K562 (cell line): ENCODE measurements around the gene EDARADD. TPM values are rescaled to one million over a fixed set of nuclear protein-coding genes. Genes with fewer than 3 reads are reported as not detected.
"Not testable (repeated sequence)": the region's sequence is repeated elsewhere in the genome, so short reads cannot be mapped to it uniquely, and the experiment has no call there.

Source experiments
- DDX20 ChIP-seq: fragments of 450-650 bp; IDR thresholded peaks from 2 replicates; pipeline ENCODE4 v1.6.1; 2016; ENCODE audit warnings: missing genetic modification characterization, low read depth, mild to moderate bottlenecking, missing compliant biosample characterization, moderate library complexity
- GTF2A2 ChIP-seq: IDR thresholded peaks from 2 replicates; pipeline ENCODE4 v1.6.1; 2016; ENCODE audit warnings: mild to moderate bottlenecking, missing genetic modification characterization, missing compliant biosample characterization
- KLF6 ChIP-seq: fragments of 250-450 bp; sonication (Bioruptor Pico); IDR thresholded peaks from 2 replicates; pipeline ENCODE4 v1.4.0; 2020; ENCODE audit warnings: mild to moderate bottlenecking, moderate library complexity, borderline replicate concordance
- NR4A1 ChIP-seq, 2 experiments: fragments of 250-450 bp in 1 of 2; fragments of 450-650 bp in 1 of 2; sonication (Bioruptor Pico) in 1 of 2; IDR thresholded peaks; 2 replicates each; pipeline versions ENCODE4 v1.4.0 to v1.6.1; 2016 to 2020; ENCODE audit warnings: mild to moderate bottlenecking in 2 of 2, missing compliant biosample characterization in 1 of 2, missing genetic modification characterization in 1 of 2, moderate library complexity in 1 of 2
- PTRF ChIP-seq: fragments of 450-650 bp; IDR thresholded peaks from 2 replicates; pipeline ENCODE4 v1.6.1; 2016; ENCODE audit warnings: mild to moderate bottlenecking, missing genetic modification characterization, missing compliant biosample characterization
- PTTG1 ChIP-seq: fragments of 450-650 bp; IDR thresholded peaks from 2 replicates; pipeline ENCODE4 v1.6.1; 2016; ENCODE audit warnings: low read depth, mild to moderate bottlenecking, missing genetic modification characterization, missing compliant biosample characterization
- SMAD4 ChIP-seq: fragments of 250-450 bp; sonication (Bioruptor Pico); conservative IDR thresholded peaks from 2 replicates; pipeline ENCODE4 v1.8.0; 2021; ENCODE audit warnings: inconsistent platforms, mild to moderate bottlenecking, moderate library complexity
- ZNF41 ChIP-seq: fragments of 250-450 bp; sonication (Bioruptor Pico); conservative IDR thresholded peaks from 2 replicates; pipeline ENCODE4 v1.4.0; 2020; ENCODE audit warnings: mild to moderate bottlenecking
- ZNF79 ChIP-seq: fragments of 250-450 bp; sonication (Bioruptor Pico); IDR thresholded peaks from 2 replicates; pipeline ENCODE4 v1.4.0; 2020; ENCODE audit warnings: low read depth, mild to moderate bottlenecking, moderate library complexity
- polyA plus RNA-seq, 8 experiments: library from polyadenylated mRNA; depleted of rRNA in 4 of 8; stranded (reverse) in 5 of 8; unstranded in 3 of 8; fragments of >200 nt; fragmentation: Nextera tagmentation in 2 of 8; fragmentation: Illumina TruSeq in 1 of 8; extraction: Ambion mirVana in 2 of 8; extraction: Trizol in 1 of 8; gene quantifications; 2 replicates each; pipeline versions ENCODE4 v1.2.1 to v1.2.3, GENCODE V29; 2011 to 2014; ENCODE audit warnings: inconsistent platforms in 1 of 8, missing spikeins in 1 of 8
- total RNA-seq, 7 experiments: library from RNA; depleted of rRNA in 6 of 7; stranded (reverse); fragments of >200 nt in 6 of 7; fragmentation: Illumina TruSeq in 2 of 7; extraction: Trizol in 2 of 7; gene quantifications; 2 replicates each; pipeline versions ENCODE4 v1.2.1 to v1.2.3, GENCODE V29; 2011 to 2021; ENCODE audit warnings: low replicate concordance in 1 of 7
- TF ChIP-seq, protein P1 (sequence below): fragments of 450-650 bp; IDR thresholded peaks from 2 replicates; pipeline ENCODE4 v1.6.1; 2017; ENCODE audit warnings: antibody characterized with exemption, mild to moderate bottlenecking
- TF ChIP-seq, protein P2 (sequence below), 3 experiments: fragments of 200-800 bp in 1 of 3; sonication (Bioruptor generic) in 1 of 3; sonication (generic) in 1 of 3; formaldehyde crosslinking in 1 of 3; IDR thresholded peaks; 2 replicates each; pipeline versions ENCODE4 v1.6.1 to v1.8.0; 2016 to 2022; ENCODE audit warnings: mild to moderate bottlenecking in 2 of 3, missing compliant biosample characterization in 2 of 3, missing genetic modification characterization in 2 of 3, missing genetic modification reagents in 1 of 3

Gene EDARADD
- total and polyA plus RNA-seq, 9 of the 15 experiments (the other 6 are each of a cell fraction or from before 2014, with no cell fraction given) = 0.46 to 32.4 (median 20.6) TPM

DNA sequence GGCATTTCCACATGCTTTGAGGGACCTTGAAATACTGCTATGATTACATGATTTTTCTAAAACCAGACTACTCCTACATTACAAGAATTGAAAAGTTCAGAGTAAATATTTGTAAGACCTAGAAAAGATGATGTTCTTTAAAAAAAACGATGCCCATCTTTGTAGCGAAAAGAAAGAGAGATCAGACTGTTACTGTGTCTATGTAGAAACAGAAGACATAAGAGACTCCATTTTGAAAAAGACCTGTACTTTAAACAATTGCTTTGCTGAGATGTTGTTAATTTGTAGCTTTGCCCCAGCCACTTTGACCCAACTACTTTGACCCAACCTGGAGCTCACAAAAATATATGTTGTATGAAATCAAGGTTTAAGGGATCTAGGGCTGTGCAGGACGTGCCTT, 110.3 kb downstream of the EDARADD start (continued):
- TF ChIP-seq ZNF79 (CRISPR knock-in tag) = 0 out of 2 replicates have a peak, but pooled peaks have one; percentile 39
- TF ChIP-seq ZNF41 = 0 out of 2 replicates have a peak, but pooled peaks have one; percentile 31
- peak; percentile 64; the same call in 1 of the 2 replicates for TF ChIP-seq GTF2A2 (tag)
- peak; percentile 75; the same call in 1 of the 2 replicates for TF ChIP-seq DDX20 (tag)
- peak; percentile 48; the same call in 1 of the 2 replicates for TF ChIP-seq PTRF (tag)
- TF ChIP-seq PTTG1 (tag) = peak; percentile 71
- TF ChIP-seq SMAD4 (CRISPR knock-in tag) = peak; percentile 67; the same call in 1 of the 2 replicates
- TF ChIP-seq, protein P1, sequence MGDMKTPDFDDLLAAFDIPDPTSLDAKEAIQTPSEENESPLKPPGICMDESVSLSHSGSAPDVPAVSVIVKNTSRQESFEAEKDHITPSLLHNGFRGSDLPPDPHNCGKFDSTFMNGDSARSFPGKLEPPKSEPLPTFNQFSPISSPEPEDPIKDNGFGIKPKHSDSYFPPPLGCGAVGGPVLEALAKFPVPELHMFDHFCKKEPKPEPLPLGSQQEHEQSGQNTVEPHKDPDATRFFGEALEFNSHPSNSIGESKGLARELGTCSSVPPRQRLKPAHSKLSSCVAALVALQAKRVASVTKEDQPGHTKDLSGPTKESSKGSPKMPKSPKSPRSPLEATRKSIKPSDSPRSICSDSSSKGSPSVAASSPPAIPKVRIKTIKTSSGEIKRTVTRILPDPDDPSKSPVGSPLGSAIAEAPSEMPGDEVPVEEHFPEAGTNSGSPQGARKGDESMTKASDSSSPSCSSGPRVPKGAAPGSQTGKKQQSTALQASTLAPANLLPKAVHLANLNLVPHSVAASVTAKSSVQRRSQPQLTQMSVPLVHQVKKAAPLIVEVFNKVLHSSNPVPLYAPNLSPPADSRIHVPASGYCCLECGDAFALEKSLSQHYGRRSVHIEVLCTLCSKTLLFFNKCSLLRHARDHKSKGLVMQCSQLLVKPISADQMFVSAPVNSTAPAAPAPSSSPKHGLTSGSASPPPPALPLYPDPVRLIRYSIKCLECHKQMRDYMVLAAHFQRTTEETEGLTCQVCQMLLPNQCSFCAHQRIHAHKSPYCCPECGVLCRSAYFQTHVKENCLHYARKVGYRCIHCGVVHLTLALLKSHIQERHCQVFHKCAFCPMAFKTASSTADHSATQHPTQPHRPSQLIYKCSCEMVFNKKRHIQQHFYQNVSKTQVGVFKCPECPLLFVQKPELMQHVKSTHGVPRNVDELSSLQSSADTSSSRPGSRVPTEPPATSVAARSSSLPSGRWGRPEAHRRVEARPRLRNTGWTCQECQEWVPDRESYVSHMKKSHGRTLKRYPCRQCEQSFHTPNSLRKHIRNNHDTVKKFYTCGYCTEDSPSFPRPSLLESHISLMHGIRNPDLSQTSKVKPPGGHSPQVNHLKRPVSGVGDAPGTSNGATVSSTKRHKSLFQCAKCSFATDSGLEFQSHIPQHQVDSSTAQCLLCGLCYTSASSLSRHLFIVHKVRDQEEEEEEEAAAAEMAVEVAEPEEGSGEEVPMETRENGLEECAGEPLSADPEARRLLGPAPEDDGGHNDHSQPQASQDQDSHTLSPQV = peak; percentile 82
- TF ChIP-seq, protein P2, sequence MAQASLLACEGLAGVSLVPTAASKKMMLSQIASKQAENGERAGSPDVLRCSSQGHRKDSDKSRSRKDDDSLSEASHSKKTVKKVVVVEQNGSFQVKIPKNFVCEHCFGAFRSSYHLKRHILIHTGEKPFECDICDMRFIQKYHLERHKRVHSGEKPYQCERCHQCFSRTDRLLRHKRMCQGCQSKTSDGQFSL (CRISPR knock-in tag; IDR thresholded peaks at IDR 0.05) = not testable (repeated sequence)
- TF ChIP-seq, protein P2 (tag; IDR thresholded peaks at IDR 0.05) = peak in 1 of 2 experiments; percentile 85; a peak in 2 of 4 replicates
- not testable (repeated sequence) for TF ChIP-seq NR4A1 (CRISPR knock-in tag; IDR thresholded peaks at IDR 0.05)
- TF ChIP-seq NR4A1 (tag; IDR thresholded peaks at IDR 0.05) = 0 out of 2 replicates have a peak, but pooled peaks have one; percentile 64
- peak; percentile 77; the same call in 1 of the 2 replicates for TF ChIP-seq KLF6 (CRISPR knock-in tag)
